GM18870 (cell line): ENCODE results near the gene CEACAM19.

Experiments used
- ATAC-seq: cut with Tn5 transposase; IDR thresholded peaks from one replicate; pipeline ENCODE4 v1.9.1; 2021; ENCODE audit warnings: moderate library complexity; ENCODE audit not compliant: unreplicated experiment

CEACAM19 gene

DNA sequence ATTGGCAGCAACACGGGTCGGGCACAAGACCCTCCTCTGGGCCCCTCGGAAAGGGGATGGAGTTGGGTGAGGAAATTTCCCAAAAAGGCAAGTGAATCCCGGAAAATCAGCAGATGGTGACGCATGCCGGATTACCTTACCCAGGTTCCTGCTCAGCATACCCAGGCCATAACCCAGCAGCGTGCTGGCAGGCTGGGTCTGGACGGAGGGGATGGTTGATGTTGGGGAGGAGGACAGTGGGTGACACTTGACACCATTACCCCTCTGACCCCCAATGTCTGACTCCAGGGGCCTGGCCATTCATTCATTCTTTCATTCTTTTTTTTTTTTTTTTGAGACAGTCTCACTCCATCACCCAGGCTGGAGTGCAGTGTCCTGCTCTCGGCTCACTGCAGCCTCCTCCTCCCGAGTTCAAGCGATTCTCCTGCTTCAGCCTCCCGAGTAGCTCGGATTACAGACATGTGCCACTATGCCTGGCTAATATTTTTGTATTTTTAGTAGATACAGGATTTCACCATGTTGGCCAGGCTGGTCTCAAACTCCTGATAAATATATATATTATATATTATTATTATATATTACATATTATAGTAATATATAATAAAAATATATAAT lies 26.8 kb upstream of the CEACAM19 start:
- ATAC-seq = no peak

GRCh38 chr19:44645407-44646048 lies 25.8 kb upstream of the CEACAM19 start:
- no peak for ATAC-seq

DNA sequence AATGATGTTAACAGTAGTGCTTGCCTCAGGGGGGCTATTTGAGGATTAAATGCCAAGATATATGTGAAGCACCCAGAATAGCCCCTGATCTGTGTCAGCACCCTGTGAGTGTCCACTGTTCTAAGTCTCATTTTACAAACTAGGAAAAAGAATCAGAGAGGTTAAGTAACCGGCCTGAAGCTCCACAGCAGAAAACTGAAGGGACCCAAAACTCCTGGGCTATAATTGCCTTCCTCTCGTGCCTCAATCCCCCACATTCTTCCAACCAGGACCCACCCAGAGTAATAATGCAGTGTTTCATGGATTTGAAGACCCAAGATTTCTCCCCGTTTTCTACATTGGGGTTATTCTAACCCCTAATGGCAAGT lies 25.2 kb upstream of the CEACAM19 start:
- no peak for ATAC-seq

DNA sequence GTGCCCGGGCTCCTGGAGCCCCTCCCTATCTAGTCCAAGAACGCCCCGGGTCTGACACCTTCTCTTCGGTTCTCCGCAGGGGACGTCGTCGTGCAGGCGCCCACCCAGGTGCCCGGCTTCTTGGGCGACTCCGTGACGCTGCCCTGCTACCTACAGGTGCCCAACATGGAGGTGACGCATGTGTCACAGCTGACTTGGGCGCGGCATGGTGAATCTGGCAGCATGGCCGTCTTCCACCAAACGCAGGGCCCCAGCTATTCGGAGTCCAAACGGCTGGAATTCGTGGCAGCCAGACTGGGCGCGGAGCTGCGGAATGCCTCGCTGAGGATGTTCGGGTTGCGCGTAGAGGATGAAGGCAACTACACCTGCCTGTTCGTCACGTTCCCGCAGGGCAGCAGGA lies 24.1 kb upstream of the CEACAM19 start:
- no peak for ATAC-seq

DNA sequence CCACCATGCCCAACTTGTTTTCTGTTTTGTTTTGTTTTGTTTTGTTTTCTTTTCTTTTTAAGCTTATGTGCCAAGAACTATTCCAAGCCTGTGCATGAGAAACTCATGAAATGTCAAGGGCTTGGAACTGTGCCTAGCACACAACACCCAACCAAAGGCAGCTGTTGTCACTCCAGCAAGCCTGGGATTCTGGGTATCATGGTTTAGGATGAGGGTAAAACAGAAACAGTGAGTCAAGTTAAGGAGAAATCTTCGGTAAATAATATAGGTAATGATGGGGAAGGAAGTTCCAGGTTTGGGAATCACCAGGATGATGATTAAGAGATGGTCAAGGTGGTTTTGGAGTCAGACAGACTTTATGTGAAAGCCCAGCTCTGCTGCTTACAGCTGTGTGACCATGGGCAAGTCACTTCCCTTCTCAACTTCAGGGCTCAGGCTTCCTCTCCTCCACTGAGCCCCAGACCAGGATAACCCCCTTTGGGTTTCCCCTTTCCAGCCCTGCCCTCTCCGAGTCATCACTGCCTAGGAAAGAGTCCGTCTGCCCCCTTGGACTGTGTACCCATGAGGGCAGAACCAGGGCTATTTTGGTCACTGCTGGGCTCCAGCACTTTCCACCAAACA lies 22.5 kb upstream of the CEACAM19 start:
- ATAC-seq = no peak

DNA sequence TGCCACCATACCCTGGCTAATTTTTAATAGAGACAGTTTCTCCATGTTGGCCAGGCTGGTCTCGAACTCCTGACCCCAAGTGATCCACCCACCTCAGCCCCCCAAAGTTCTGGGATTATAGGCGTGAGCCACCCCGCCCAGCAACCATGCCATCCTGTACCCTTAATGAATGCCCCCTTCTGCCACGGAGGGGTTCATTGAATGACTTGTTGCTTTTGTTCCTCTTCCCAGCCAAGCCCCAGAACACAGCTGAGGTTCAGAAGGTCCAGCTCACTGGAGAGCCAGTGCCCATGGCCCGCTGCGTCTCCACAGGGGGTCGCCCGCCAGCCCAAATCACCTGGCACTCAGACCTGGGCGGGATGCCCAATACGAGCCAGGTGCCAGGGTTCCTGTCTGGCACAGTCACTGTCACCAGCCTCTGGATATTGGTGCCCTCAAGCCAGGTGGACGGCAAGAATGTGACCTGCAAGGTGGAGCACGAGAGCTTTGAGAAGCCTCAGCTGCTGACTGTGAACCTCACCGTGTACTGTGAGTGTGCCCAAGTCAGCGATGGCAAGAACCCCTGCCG lies 21.6 kb upstream of the CEACAM19 start:
- no peak for ATAC-seq

GRCh38 chr19:44653343-44653742 lies 17.9 kb upstream of the CEACAM19 start:
- ATAC-seq = no peak

DNA sequence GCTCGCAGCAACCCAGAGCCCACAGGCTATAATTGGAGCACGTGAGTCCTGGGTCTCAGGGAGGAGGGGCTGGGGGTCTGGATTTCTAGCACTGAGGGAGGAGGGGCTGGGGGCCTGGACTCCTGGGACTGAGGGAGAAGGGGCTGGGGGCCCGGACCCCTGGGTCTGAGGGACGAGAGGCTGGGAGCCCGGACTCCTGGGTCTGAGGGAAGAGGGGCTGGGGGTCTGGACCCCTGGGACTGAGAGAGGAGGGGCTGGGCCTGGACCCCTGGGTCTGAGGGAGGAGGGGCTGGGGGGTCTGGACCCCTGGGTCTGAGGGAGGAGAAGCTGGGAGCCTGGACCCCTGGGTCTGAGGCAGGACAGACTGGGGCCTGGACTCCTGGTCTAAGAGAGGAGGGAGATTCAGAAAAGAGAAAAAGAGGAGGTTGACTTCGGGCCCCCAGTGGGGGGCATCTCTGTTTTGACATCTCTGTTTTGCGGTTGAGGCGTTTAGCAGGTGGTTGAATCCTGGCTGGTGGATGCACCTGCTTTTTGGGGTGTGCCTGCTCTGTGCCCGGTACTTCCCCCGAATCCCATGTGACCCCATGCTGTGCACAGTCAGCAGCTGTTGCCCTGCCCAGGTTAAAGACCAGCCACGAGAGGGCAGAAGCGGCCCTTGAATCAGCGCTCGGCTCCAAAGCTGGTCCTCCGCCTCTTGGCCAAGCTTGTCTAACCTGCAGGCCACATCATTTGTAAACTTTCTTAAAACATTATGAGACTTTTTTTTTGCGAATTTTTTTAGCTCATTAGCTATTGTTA lies 17.1 kb upstream of the CEACAM19 start:
- no peak for ATAC-seq

GRCh38 chr19:44657211-44657921 lies 13.9 kb upstream of the CEACAM19 start:
- no peak for ATAC-seq

GRCh38 chr19:44658069-44658733 lies 13.1 kb upstream of the CEACAM19 start:
- ATAC-seq = no peak

GRCh38 chr19:44660081-44660480 lies 11.2 kb upstream of the CEACAM19 start:
- no peak for ATAC-seq

DNA sequence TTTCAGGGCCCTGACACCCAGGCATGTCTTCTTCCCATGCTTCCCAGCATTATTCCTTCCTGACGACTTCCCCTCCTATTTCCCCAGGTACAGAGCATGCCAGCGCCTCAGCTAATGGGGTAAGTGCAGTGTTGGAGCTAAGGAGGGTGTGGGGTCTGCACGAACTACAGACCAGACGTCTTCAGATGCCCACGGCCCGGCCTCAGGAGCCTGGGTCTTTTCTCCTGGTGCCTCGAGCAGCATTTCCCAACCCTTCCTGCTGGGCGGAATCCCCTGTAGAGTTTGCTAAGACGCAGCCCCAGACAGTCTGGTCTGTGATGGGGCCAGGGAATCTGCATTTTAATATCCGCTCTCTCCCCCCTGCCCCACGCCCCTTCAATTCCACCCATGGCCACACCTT lies 10.1 kb upstream of the CEACAM19 start:
- ATAC-seq = no peak

DNA sequence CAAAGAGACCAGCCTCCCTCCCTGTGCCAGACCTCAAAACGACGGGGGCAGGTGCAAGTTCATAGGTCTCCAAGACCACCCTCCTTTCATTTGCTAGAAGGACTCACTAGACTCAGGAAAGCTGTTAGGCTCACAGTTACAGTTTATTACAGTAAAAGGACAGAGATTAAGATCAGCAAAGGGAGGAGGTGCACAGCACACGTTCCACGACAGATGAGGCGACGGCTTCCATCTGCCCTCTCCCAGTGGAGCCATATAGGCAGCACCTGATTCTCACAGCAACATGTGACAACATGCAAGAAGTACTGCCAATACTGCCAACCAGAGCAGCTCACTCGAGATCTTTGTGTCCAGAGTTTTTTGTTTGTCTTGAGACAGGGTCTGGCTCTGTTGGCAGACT lies 9.4 kb upstream of the CEACAM19 start:
- ATAC-seq = no peak

- ATAC-seq = no peak
Measured at GRCh38 chr19:44662691-44663385, 8.4 kb upstream of the CEACAM19 start.

DNA sequence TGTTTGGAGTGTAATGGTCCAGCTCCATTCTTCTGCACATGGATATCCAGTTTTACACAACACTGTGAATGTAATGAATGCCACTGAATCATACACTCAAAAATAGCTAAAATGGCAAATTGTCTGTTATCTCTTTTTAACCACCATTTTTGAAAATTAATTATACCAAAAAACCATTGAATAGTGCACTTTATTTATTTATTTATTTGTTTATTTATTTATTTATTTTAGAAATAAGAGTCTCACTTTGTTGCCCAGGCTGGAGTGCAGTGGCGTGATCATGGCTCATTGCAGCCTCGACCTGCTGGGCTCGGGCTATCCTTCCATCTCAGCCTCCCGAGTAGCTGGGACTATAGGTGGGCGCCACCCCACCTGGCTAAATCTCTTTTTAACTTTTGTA lies 7.3 kb upstream of the CEACAM19 start:
- ATAC-seq = no peak

GRCh38 chr19:44664976-44665375 lies 6.3 kb upstream of the CEACAM19 start:
- no peak for ATAC-seq

DNA sequence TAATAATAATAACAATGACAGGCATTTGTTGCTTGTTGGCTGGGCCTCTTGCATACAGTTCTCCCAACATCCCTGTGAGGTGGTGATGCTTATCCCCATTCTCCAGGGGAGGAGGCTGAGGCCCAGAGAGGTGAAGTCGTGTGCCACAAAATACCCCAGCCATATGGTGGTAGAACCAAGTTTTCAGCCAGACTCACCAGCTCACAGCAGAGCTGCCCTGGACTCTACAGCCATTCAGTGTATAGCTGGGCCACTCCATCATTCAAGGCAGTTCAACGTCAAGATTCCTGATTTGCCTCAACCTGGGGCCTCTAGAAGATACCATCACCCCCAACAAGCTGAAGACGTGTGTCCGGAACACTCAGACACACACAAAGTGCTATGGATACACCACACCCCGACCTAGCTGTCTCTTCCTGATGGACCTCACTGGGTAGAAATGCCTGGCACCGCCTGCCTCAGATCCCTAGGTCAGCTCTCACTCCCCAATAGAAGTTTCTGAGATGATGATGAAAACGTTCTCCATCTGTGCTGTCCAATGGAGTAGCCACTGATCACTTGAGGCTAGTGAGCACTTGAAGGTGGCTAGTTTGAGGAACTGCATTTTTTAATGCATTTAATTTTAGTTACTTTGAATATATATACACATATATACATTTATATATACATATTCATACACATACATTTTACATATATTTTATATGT lies 4.3 kb upstream of the CEACAM19 start:
- ATAC-seq = no peak

GRCh38 chr19:44668985-44669764 lies 2.1 kb upstream of the CEACAM19 start:
- ATAC-seq = no peak
